Measurements from ENCODE around the gene C5orf24. TPM values are rescaled to one million over a fixed set of nuclear protein-coding genes. Genes with fewer than 3 reads are reported as not detected.
"Not testable (repeated sequence)": the region's sequence is repeated elsewhere in the genome, so short reads cannot be mapped to it uniquely, and the experiment has no call there.

The C5orf24 gene
- total RNA-seq, 4 donors from 2014 or later = 45.3 to 93.8 (median 58.3) TPM

DNA sequence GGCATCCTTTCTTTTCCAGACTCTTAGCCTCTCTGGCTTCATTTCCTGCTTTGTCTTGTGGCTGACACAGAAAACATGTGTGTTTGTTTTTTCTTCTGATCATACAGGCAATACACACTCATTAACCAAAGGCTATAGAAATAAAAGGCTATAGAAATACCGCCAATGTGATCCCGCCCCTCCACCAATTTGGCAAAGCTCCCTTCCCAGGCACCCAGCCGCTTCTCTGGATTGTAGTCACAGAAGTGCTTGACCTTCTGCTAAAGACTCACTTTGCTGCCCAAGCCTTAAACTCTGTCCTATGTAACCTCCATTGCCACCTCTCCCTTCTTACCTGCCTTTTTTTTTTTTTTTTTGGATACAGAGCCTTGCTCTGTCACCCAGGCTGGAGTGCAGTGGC, 33.7 kb downstream of the C5orf24 start:
- no peak for DNase-seq
- TF ChIP-seq POLR2A (IDR thresholded peaks at IDR 0.05) = no peak
- TF ChIP-seq, protein P1, sequence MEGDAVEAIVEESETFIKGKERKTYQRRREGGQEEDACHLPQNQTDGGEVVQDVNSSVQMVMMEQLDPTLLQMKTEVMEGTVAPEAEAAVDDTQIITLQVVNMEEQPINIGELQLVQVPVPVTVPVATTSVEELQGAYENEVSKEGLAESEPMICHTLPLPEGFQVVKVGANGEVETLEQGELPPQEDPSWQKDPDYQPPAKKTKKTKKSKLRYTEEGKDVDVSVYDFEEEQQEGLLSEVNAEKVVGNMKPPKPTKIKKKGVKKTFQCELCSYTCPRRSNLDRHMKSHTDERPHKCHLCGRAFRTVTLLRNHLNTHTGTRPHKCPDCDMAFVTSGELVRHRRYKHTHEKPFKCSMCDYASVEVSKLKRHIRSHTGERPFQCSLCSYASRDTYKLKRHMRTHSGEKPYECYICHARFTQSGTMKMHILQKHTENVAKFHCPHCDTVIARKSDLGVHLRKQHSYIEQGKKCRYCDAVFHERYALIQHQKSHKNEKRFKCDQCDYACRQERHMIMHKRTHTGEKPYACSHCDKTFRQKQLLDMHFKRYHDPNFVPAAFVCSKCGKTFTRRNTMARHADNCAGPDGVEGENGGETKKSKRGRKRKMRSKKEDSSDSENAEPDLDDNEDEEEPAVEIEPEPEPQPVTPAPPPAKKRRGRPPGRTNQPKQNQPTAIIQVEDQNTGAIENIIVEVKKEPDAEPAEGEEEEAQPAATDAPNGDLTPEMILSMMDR (IDR thresholded peaks at IDR 0.05) = no peak
- H3K4me1 ChIP-seq = peaks cover 0 to 9% of the 10 kb centered on the region in 2 donors
- no peaks in the 10 kb centered on the region for H3K36me3 ChIP-seq
- no peaks in the 10 kb centered on the region for H3K9me3 ChIP-seq
- H3K4me3 ChIP-seq = no peak overlapping the region
- intact Hi-C loops (cut with DNase I; ENCODE audit: low total_unique reads) = no loop called here
- H3K27ac ChIP-seq = no peak overlapping the region
- H3K27me3 ChIP-seq = no peaks in the 10 kb centered on the region

DNA sequence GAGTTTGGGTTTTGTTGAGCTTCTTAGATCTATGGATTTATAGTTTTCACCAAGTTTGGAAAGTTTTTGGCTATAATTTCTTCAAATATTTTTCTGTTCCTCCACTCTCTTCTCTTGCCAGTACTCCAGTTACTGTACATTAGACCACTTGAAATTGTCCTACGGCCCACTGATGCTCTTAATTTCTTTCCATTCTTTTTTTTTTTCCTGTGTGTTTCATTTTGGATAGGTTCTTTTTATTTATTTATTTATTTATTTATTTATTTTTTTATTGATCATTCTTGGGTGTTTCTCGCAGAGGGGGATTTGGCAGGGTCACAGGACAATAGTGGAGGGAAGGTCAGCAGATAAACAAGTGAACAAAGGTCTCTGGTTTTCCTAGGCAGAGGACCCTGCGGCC, 35.2 kb downstream of the C5orf24 start:
- H3K27me3 ChIP-seq; H3K4me3 ChIP-seq; H3K27ac ChIP-seq; intact Hi-C loops (cut with DNase I; ENCODE audit: low total_unique reads); DNase-seq; H3K36me3 ChIP-seq; H3K9me3 ChIP-seq; H3K4me1 ChIP-seq: not testable (repeated sequence)

DNA sequence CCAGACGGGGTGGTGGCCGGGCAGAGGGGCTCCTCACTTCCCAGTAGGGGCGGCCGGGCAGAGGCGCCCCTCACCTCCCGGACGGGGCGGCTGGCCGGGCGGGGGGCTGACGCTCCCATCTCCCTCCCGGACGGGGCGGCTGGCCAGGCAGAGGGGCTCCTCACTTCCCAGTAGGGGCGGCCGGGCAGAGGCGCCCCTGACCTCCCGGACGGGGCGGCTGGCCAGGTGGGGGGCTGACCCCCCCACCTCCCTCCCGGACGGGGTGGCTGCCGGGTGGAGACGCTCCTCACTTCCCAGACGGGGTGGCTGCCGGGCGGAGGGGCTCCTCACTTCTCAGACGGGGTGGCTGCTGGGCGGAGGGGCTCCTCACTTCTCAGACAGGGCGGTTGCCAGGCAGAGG, 35.9 kb downstream of the C5orf24 start:
- H3K27me3 ChIP-seq; H3K4me1 ChIP-seq; H3K27ac ChIP-seq; H3K36me3 ChIP-seq; intact Hi-C loops (cut with DNase I; ENCODE audit: low total_unique reads); DNase-seq; H3K4me3 ChIP-seq; H3K9me3 ChIP-seq: not testable (repeated sequence)

DNA sequence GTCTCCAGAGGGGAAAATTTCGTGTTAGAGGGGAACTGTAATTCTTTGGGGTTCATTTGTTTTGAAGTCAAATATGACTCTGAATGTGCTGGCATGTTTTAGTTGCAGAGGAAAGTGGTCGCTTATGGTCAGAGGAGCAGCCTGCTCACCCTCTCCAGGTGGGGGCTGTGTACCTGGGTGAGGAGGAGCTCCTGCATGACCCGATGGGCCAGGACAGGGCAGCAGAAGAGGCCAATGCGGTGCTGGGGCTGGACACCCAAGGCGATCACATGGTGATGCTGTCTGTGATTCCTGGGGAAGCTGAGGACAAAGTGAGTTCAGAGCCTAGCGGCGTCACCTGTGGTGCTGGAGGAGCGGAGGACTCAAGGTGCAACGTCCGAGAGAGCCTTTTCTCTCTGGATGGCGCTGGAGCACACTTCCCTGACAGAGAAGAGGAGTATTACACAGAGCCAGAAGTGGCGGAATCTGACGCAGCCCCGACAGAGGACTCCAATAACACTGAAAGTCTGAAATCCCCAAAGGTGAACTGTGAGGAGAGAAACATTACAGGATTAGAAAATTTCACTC, 41.9 kb downstream of the C5orf24 start:
- H3K36me3 ChIP-seq = no peaks in the 10 kb centered on the region
- TF ChIP-seq POLR2A (IDR thresholded peaks at IDR 0.05) = no peak
- TF ChIP-seq, protein P1 (IDR thresholded peaks at IDR 0.05) = no peak
- DNase-seq = no peak
- no peak overlapping the region for H3K27ac ChIP-seq
- no peaks in the 10 kb centered on the region for H3K27me3 ChIP-seq
- H3K4me1 ChIP-seq = no peaks in the 10 kb centered on the region
- no peak overlapping the region for H3K4me3 ChIP-seq
- intact Hi-C loops (cut with DNase I; ENCODE audit: low total_unique reads) = no loop called here
- no peaks in the 10 kb centered on the region for H3K9me3 ChIP-seq

DNA sequence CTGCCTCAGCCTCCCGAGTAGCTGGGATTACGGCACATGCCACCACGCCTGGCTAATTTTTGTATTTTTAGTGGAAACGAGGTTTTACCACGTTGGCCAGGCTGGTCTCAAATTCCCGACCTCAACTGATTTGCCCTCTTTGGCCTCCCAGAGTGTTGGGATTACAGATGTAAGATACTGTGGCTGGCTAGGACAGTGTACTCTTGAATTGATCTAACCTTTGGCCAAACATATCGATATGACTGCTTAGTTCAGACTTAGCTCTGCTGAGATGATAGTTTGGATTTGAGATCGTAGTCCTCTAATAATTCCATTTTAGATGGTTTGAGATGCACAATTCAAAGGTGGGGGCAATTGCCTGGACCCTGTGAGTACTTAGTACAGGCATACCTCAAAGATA, 43.6 kb downstream of the C5orf24 start:
- intact Hi-C loops (cut with DNase I; ENCODE audit: low total_unique reads) = no loop called here
- no peaks in the 10 kb centered on the region for H3K36me3 ChIP-seq
- no peak overlapping the region for H3K27ac ChIP-seq
- no peak for TF ChIP-seq POLR2A (IDR thresholded peaks at IDR 0.05)
- TF ChIP-seq, protein P1 (IDR thresholded peaks at IDR 0.05) = no peak
- H3K27me3 ChIP-seq = no peaks in the 10 kb centered on the region
- no peak for DNase-seq
- H3K4me1 ChIP-seq = no peaks in the 10 kb centered on the region
- H3K4me3 ChIP-seq = no peak overlapping the region
- H3K9me3 ChIP-seq = no peaks in the 10 kb centered on the region

DNA sequence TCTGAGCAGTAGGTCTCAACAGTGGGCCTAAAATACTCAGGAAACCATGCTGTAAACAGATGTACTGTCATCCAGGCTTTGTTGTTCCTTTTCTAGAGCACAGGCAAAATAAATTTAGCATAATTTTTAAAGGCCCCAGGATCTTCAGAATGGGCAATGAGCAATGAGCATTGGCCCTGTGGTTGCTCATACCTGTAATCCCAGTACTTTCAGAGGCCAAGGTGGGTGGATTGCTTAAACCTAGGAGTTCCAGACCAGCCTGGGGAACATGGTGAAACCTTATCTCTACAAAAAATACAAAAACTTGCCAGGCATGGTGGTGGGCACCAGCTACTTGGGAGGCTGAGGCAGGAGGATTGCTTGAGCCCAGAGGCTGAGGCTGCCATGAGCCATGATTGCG, 45.7 kb downstream of the C5orf24 start:
- intact Hi-C loops (cut with DNase I; ENCODE audit: low total_unique reads) = no loop called here
- DNase-seq = no peak
- Histone ChIP-seq H3K4me3 (no peak overlapping the region), H3K9me3 (no peaks in the 10 kb centered on the region), H3K36me3 (no peaks in the 10 kb centered on the region), H3K27ac (no peak overlapping the region), H3K4me1 (no peaks in the 10 kb centered on the region), H3K27me3 (no peaks in the 10 kb centered on the region)
- TF ChIP-seq POLR2A (IDR thresholded peaks at IDR 0.05) = no peak
- TF ChIP-seq, protein P1 (IDR thresholded peaks at IDR 0.05) = no peak

All from uterus (tissue), 4 donors.